Measurements from ENCODE around the gene TSPAN14. TPM values are rescaled to one million over a fixed set of nuclear protein-coding genes. Genes with fewer than 3 reads are reported as not detected.
A peak's percentile ranks its signal among the peaks of the same experiment; 100 is the strongest.
"Not testable (repeated sequence)": the region's sequence is repeated elsewhere in the genome, so short reads cannot be mapped to it uniquely, and the experiment has no call there.

The TSPAN14 gene
- total and polyA plus RNA-seq, 9 donors: 15.8 to 59.5 (median 45.3) TPM

GRCh38 chr10:80410578-80411145, 43.4 kb upstream of the TSPAN14 start:
- peak; percentile 30 for DNase-seq
- WGBS (ENCODE audit: insufficient coverage): 89% methylated on average over 1 of the region's 5 CpGs
- no peak overlapping the region for H3K27ac ChIP-seq (ENCODE audit: low read length)
- H3K27me3 ChIP-seq (ENCODE audit: control insufficient read depth, insufficient read depth, low read length): no peaks in the 10 kb centered on the region
- H3K4me1 ChIP-seq (ENCODE audit: control insufficient read depth, insufficient read depth, low read length): peaks cover 69% of the 10 kb centered on the region
- no peak overlapping the region for H3K4me3 ChIP-seq (ENCODE audit: low read length)
- no peaks in the 10 kb centered on the region for H3K36me3 ChIP-seq (ENCODE audit: control insufficient read depth, insufficient read depth, low read length)
- H3K9me3 ChIP-seq (replicated peaks; ENCODE audit: control insufficient read depth, low read depth, low read length): no peaks in the 10 kb centered on the region

- WGBS (ENCODE audit: insufficient coverage): 75% methylated on average over 2 of the region's 2 CpGs
- Histone ChIP-seq H3K27me3 (ENCODE audit: control insufficient read depth, insufficient read depth, low read length) (no peaks in the 10 kb centered on the region), H3K36me3 (ENCODE audit: control insufficient read depth, insufficient read depth, low read length) (no peaks in the 10 kb centered on the region), H3K4me3 (ENCODE audit: low read length) (no peak overlapping the region), H3K27ac (ENCODE audit: low read length) (no peak overlapping the region), H3K9me3 (replicated peaks; ENCODE audit: control insufficient read depth, low read depth, low read length) (no peaks in the 10 kb centered on the region), H3K4me1 (ENCODE audit: control insufficient read depth, insufficient read depth, low read length) (peaks cover 72% of the 10 kb centered on the region)
- no peak for DNase-seq
Measured at GRCh38 chr10:80411267-80411668, 42.8 kb upstream of the TSPAN14 start.

GRCh38 chr10:80411681-80412220, 42.4 kb upstream of the TSPAN14 start:
- DNase-seq: no peak
- Histone ChIP-seq H3K27ac (ENCODE audit: low read length) (no peak overlapping the region), H3K36me3 (ENCODE audit: control insufficient read depth, insufficient read depth, low read length) (no peaks in the 10 kb centered on the region), H3K4me3 (ENCODE audit: low read length) (no peak overlapping the region), H3K9me3 (replicated peaks; ENCODE audit: control insufficient read depth, low read depth, low read length) (no peaks in the 10 kb centered on the region), H3K27me3 (ENCODE audit: control insufficient read depth, insufficient read depth, low read length) (no peaks in the 10 kb centered on the region), H3K4me1 (ENCODE audit: control insufficient read depth, insufficient read depth, low read length) (peaks cover 75% of the 10 kb centered on the region)
- no CpG with 5 or more reads among the region's 1 CpG for WGBS (ENCODE audit: insufficient coverage)

- no peaks in the 10 kb centered on the region for H3K9me3 ChIP-seq (replicated peaks; ENCODE audit: control insufficient read depth, low read depth, low read length)
- DNase-seq: peak; percentile 27
- peak overlapping the region; percentile 65 for H3K27ac ChIP-seq (ENCODE audit: low read length)
- H3K4me3 ChIP-seq (ENCODE audit: low read length): no peak overlapping the region
- peaks cover 76% of the 10 kb centered on the region for H3K4me1 ChIP-seq (ENCODE audit: control insufficient read depth, insufficient read depth, low read length)
- no peaks in the 10 kb centered on the region for H3K36me3 ChIP-seq (ENCODE audit: control insufficient read depth, insufficient read depth, low read length)
- 74% methylated on average over 4 of the region's 5 CpGs for WGBS (ENCODE audit: insufficient coverage)
- no peaks in the 10 kb centered on the region for H3K27me3 ChIP-seq (ENCODE audit: control insufficient read depth, insufficient read depth, low read length)
Measured at GRCh38 chr10:80412486-80412885, 41.6 kb upstream of the TSPAN14 start.

- no peak overlapping the region for H3K4me3 ChIP-seq (ENCODE audit: low read length)
- no peaks in the 10 kb centered on the region for H3K9me3 ChIP-seq (replicated peaks; ENCODE audit: control insufficient read depth, low read depth, low read length)
- no peaks in the 10 kb centered on the region for H3K36me3 ChIP-seq (ENCODE audit: control insufficient read depth, insufficient read depth, low read length)
- H3K27ac ChIP-seq (ENCODE audit: low read length): peak overlapping the region; percentile 66
- peak; percentile 56 for DNase-seq
- WGBS (ENCODE audit: insufficient coverage): 61% methylated on average over 10 of the region's 12 CpGs
- peaks cover 73% of the 10 kb centered on the region for H3K4me1 ChIP-seq (ENCODE audit: control insufficient read depth, insufficient read depth, low read length)
- H3K27me3 ChIP-seq (ENCODE audit: control insufficient read depth, insufficient read depth, low read length): no peaks in the 10 kb centered on the region
Measured at GRCh38 chr10:80413271-80413996, 40.7 kb upstream of the TSPAN14 start.

GRCh38 chr10:80414142-80414895, 39.8 kb upstream of the TSPAN14 start:
- WGBS (ENCODE audit: insufficient coverage): 60% methylated on average over 2 of the region's 7 CpGs
- peaks cover 69% of the 10 kb centered on the region for H3K4me1 ChIP-seq (ENCODE audit: control insufficient read depth, insufficient read depth, low read length)
- H3K27ac ChIP-seq (ENCODE audit: low read length): peak overlapping the region; percentile 66
- no peaks in the 10 kb centered on the region for H3K9me3 ChIP-seq (replicated peaks; ENCODE audit: control insufficient read depth, low read depth, low read length)
- H3K4me3 ChIP-seq (ENCODE audit: low read length): no peak overlapping the region
- no peaks in the 10 kb centered on the region for H3K36me3 ChIP-seq (ENCODE audit: control insufficient read depth, insufficient read depth, low read length)
- DNase-seq: peak; percentile 26
- no peaks in the 10 kb centered on the region for H3K27me3 ChIP-seq (ENCODE audit: control insufficient read depth, insufficient read depth, low read length)

- H3K4me1 ChIP-seq (ENCODE audit: control insufficient read depth, insufficient read depth, low read length): peaks cover 61% of the 10 kb centered on the region
- WGBS (ENCODE audit: insufficient coverage): 83% methylated on average over 3 of the region's 3 CpGs
- peak overlapping the region; percentile 13 for H3K27ac ChIP-seq (ENCODE audit: low read length)
- DNase-seq: no peak
- no peaks in the 10 kb centered on the region for H3K9me3 ChIP-seq (replicated peaks; ENCODE audit: control insufficient read depth, low read depth, low read length)
- H3K36me3 ChIP-seq (ENCODE audit: control insufficient read depth, insufficient read depth, low read length): peaks cover 1% of the 10 kb centered on the region
- no peaks in the 10 kb centered on the region for H3K27me3 ChIP-seq (ENCODE audit: control insufficient read depth, insufficient read depth, low read length)
- H3K4me3 ChIP-seq (ENCODE audit: low read length): no peak overlapping the region
Measured at GRCh38 chr10:80415734-80416478, 38.2 kb upstream of the TSPAN14 start.

GRCh38 chr10:80416479-80417098, 37.5 kb upstream of the TSPAN14 start:
- H3K36me3 ChIP-seq (ENCODE audit: control insufficient read depth, insufficient read depth, low read length): peaks cover 5% of the 10 kb centered on the region
- H3K9me3 ChIP-seq (replicated peaks; ENCODE audit: control insufficient read depth, low read depth, low read length): no peaks in the 10 kb centered on the region
- H3K4me3 ChIP-seq (ENCODE audit: low read length): no peak overlapping the region
- peak; percentile 93 for DNase-seq
- H3K4me1 ChIP-seq (ENCODE audit: control insufficient read depth, insufficient read depth, low read length): peaks cover 54% of the 10 kb centered on the region
- H3K27ac ChIP-seq (ENCODE audit: low read length): peak overlapping the region; percentile 43
- H3K27me3 ChIP-seq (ENCODE audit: control insufficient read depth, insufficient read depth, low read length): no peaks in the 10 kb centered on the region
- 26% methylated on average over 6 of the region's 15 CpGs for WGBS (ENCODE audit: insufficient coverage)

GRCh38 chr10:80417256-80417655, 36.9 kb upstream of the TSPAN14 start:
- WGBS (ENCODE audit: insufficient coverage): no CpG with 5 or more reads among the region's 6 CpGs
- not testable (repeated sequence) for H3K9me3 ChIP-seq (replicated peaks; ENCODE audit: control insufficient read depth, low read depth, low read length)
- peaks cover 49% of the 10 kb centered on the region for H3K4me1 ChIP-seq (ENCODE audit: control insufficient read depth, insufficient read depth, low read length)

More at GRCh38 chr10:80417256-80417655, 36.9 kb upstream of the TSPAN14 start:
- not testable (repeated sequence) for DNase-seq; H3K27me3 ChIP-seq (ENCODE audit: control insufficient read depth, insufficient read depth, low read length); H3K4me3 ChIP-seq (ENCODE audit: low read length); H3K36me3 ChIP-seq (ENCODE audit: control insufficient read depth, insufficient read depth, low read length); H3K27ac ChIP-seq (ENCODE audit: low read length)

All from muscle of leg (tissue), 11 donors.